ENCODE data around the gene CPM.

Gene CPM

DNA sequence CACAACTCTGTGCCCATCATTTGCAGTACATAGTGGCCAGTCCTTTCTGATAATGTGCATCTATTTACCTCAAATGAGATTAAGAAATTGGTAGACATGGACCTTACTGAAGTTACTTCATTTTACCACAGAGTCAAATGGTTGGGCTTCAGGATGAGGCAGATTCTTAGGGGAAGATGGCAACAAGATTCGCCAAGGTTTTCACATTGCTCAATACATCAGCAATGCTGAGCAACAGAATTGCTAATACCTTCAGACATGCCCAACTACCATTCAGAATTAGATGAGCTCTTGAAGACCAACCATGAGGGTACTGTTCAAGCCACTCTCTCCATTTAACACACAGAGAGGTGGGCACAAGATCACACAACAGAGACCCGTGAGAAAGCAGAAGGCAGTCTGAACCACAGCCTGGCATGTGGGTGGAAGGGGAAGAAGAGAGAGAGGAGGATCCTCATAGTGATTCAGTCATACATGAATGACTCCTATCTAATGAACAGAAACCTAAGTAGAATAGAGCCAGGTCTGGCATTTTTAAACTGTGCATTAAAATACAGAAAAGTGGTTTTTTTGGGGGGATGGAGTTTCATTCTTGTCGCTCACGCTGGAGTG lies 28.5 kb downstream of the CPM start:
- no peak for DNase-seq (ENCODE audit: low spot score)

DNA sequence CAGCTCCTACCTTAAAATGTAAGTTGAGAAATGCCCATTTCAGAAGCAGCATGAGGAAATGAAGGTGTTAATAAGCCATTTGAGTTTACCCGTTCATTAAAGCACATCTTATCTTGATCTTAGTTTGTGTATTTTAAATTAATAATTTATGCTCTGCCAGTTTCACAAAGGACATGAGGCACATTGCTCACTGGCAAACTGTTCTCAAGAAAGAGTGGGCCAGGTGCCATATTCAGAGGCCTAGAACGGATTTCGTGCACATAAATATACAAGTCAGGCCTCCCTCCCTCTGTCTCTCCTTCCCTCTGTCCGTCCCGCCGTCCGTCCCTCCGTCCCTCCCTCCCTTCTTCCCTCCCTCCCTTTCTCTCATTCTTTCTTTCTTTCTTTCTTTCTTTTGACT lies 29.5 kb downstream of the CPM start:
- DNase-seq (ENCODE audit: low spot score), result no peak

DNA sequence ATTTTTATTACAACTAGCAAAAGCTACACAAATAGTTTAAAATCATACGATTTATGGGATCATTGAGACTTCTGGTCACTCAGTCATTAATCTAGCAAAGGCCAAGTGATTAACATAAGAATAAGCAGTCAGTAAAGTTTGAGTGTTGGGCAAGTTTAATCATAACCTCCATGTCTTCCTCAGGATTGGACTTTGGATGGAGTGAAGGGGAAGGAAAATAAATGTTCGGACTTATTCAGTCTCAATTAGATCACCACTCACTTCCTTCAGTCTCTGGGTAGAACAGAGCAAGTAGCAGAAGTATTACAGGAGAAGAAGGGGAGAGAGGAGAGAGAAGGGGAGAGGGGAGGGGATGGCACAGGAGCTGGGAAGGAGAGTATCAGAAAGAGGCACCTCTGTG lies 31.4 kb downstream of the CPM start:
- no peak for DNase-seq (ENCODE audit: low spot score)

DNA sequence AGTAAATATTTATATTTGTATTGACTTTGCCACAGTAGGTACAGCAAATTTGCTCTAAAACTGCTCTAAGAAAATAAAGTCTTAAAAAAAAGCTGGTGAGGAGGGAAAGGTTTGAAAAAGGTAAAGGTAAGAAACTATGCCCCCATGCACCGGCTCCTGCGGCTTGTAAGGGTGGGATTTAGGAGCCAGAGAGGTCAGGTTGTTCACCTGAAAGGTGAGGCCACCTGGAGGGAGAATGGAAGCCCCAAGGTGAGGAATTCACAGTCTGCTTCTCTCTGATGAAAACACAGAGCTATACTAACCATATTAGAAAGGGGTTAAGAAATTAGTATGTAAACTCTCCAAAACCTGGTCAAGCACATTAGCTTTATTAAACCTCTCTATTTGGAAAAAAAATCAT lies 31.8 kb downstream of the CPM start:
- no peak for DNase-seq (ENCODE audit: low spot score)

DNA sequence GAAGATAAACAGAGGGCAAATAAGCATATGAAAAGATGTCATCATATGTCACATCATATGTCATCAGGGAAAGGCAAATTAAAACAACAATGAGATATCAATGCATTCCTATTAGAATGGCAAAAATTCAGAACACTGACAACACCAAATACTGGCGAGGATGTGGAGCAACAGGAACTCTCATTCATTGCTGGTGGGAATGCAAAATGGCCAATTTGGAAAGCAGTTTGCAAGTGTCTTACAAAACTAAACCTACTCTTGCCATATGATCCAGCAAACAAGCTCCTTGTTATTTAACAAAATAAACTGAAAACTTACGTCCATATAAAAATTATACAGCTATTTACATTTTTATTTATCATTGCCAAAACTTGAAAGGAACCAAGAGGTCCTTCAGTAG lies 32.7 kb downstream of the CPM start:
- DNase-seq (ENCODE audit: low spot score), result no peak

DNA sequence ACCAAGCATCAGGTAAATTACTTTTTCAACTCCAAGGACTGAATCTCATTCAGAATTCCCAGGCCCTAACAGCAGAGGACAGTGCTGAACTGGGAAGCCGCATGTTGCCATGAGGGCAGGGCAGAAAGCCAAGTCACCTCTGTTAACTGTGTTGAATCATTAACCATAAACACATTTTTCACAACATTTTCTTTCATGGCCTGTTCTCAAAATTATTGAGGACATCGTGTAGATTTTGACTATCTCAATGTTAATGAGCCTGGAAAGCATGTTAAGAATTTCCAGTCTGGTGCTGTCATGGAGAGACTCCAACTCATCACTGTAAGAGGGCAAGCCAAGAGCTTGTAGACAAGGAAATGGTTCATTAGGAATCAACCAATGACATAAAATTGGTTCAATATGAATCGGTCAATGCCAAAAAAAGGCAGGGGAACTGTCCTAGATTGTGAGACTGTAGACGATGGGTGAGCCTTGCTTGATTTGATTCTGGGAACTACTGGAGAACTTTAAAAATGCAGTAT lies 33.7 kb downstream of the CPM start:
- DNase-seq (ENCODE audit: low spot score), result peak; percentile 36

DNA sequence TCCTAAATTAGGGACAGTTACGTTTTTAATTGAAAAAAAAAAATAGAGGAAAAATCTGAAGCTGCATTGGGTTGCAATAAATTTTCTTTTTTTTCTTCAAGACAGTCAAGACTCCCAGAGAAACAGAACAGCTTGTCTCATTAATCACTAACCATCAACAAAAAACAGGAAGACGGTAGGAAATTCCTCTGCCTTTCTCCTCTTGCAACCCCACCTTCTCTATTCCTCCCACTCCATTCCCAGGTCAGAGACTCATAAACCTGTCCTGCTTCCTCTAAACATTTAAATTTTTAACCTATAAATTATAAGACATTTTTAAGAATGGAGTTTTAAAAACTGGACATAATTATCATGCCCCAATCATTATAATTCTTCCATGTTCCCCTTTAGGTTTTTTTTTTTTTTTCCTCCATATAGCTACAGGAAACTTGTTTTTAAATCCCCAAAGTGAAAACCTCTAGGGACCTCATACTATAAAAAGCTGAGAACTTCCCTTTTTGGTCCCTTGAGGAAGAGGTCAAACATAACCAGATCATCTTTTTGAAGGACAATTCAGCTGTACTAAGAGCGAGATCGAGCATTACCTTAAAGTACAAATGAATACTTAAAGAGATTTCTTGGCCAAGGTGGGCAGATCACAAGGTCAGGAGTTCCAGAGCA lies 36.0 kb downstream of the CPM start:
- DNase-seq (ENCODE audit: low spot score), result no peak

DNA sequence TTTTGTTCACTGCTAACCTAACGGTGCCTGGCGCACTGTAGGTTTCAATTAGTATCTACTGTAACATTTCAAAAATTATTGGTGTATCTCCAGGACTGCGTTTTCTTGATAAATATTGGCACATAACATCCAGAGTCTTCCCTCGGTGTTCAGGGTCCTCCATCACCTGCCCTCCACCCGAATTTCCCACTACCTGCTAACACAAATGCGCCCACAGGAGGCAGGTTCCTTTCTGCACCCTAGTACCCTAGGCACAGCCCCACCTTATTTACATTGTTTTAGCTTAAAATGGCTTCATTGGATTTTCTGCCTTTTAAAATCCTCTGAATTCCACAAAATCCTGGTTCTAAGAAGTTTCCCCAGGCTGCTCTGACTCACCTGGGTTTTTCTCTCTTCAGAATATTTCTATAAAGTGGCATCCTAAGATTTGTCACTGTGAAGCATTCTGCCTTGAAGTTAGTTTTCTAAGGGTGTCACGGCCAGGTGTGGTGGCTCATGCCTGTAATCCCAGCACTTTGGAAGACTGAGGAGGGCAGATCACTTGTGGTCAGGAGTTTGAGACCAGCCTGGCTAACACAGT lies 38.6 kb downstream of the CPM start:
- DNase-seq (ENCODE audit: low spot score), result no peak

DNA sequence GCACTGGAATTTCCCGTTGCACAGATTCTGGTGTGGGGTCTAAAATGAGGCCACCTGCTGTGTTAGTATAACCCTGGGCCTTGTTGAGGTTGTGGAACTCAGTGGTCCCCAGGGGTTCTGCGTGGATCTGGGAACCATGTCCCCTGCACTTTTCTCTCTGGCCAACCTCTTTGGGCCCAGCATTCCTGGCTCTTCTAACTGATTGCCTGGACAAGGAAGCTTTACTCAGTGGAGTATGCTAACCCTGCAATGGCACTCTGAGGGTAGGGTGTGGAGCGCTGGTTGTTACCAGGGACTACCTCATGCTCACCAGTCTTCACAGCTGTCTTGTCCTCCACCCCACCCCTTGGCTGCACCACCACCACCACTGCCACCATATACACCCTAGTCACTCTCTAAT lies 39.2 kb downstream of the CPM start:
- no peak for DNase-seq (ENCODE audit: low spot score)

DNA sequence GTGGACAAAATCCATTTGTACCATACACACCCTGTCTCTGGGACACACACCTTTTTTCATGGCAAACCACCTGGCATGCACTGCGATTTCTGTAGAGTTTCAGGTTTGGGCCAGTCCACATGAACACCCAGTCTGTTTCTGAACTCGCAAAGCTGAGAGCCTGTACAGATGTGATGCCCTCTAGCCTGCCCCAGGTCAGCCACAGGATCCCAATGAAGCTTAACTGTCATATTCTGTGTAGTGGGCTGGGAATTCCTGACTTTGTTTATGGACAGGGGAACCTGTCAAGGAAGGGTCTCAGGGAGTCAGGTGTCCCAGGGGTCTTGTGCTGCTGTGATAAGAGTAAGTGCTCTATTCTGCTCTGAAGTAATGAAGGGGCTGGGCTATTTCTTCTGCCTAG lies 39.8 kb downstream of the CPM start:
- no peak for DNase-seq (ENCODE audit: low spot score)

DNA sequence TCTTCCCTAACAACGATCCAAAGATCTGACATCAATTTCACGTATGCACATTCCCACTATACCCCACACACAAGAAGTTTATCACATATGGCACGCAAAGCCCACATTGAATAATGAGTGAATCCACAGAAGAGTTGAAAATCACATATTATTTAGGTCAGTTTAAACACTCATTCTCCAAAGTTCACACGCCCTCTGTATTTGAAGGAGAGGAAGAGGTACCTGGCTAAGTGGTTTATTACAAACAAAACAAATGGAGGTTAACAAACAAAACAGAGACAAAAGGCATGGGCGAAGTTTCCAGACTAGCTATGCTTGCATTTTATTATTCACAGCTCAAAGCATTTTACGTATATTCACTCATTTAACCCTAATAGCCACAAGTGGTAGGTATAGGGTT lies 41.8 kb downstream of the CPM start:
- DNase-seq (ENCODE audit: low spot score), result no peak

DNA sequence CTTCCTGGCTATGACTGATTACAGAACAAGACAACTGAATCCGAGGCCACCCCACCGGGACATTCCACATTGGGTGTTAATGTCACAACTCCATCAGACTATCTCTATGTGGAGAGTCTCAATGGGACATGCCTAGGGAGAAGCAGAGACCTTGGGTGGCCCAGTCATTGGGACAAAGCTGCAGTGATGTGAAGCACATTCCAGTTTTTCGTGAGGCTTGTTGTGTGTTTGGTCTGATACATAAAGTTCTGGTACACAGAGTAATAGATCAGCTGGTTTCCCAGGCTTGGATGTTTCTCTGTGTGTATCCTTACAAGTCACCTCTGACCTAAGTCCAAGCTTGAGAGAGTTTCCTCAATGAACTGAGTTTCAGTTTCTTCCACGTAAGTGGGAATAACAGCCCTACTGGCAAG lies 42.3 kb downstream of the CPM start:
- no peak for DNase-seq (ENCODE audit: low spot score)

DNA sequence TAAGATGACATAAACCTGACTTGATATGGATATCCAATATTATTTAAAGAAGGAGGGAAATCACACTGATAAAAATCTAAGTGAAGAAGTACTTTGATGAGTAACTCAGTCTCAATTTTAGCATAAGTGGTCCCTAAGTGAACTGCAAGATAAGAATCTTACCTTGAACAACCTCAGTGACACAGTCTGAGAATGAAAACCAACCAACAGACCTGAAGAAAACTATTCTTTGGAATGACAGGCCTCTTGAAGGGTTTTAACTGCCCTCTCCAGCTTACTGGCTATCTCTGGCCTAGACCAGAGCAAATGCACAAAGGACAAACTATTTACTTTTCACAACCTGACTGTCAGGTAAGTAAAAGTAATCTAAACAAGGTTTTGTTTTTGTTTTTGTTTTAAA lies 44.7 kb downstream of the CPM start:
- DNase-seq (ENCODE audit: low spot score), result no peak

DNA sequence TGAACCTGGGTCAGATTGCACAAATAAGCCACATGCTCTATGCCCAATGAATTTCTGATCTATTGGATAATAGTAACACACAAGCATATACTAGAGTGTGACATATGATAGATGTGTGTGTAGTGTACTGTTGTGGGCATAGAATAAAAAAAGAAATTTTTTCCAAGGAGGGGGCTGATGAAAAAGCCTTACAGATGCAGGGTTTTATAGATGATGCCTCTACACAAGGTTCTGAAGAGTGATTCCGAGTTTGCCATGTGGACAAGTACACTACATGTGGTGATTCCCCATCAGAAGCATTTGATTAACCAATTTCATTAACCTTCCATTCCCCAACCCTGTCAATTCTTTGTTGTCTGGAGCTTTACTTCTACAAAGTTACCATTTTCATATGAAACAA lies 45.3 kb downstream of the CPM start:
- no peak for DNase-seq (ENCODE audit: low spot score)

DNA sequence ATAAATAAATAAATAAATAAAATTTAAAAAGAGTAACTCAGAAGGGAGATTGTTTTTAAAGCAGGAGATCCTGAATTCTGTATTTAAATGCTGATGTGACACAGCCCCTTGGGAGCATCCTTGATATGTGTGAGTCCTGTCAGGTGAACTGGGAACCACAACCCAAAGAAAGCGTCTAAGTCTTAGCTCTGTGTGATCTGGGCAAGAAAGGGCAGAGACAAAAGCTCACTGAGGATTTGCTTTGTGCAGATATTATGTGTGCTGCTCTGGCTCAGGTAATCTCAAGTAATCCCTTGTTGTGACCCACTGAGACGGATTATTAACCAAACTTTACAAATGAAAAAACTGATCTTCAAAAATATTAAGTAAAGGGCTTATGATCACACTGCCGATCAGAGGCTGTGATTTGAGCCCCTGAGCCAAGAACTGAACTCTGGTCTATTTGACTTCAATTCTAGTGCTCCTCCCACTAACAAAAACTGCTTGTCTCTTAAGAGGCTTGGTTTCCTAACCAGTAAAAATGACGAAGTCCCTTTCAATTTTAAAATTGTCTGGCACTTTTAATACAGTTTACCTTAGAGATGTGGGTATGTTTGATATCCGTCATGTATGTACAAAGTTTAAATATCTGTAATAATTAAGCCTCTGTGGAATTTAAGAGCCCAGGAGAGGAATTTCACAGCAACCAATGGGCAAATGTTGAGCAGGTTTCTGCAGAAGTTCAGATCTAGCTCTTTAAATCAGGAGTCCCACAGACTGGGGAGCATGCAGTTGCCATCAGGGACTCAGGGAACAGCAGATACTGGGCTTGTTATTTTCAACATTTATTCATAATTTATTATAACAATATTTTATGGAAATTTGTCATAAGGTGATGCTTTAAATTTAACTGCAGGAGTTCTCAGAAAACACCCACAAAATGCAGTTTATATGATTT lies 46.1 kb downstream of the CPM start:
- DNase-seq (ENCODE audit: low spot score), result no peak

DNA sequence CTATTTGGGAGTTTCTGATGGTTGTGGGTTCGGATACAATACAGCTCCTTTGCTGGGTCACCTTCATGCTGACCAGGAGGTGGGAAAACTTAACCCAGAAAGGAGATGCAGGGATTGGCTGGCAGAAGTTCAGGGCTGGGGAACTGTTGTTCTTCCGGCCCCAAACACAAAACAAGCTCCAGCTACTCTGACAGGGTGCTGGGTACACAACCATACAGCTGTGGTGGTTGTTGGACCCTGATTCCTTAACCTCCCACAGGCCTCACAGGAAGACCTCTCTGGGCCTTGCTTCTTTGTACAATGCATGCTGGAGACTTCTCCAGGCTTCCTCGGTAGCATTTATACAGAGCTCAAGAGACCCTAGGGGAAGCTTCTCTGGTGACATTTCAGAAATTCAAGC lies 47.6 kb downstream of the CPM start:
- DNase-seq (ENCODE audit: low spot score), result no peak

DNA sequence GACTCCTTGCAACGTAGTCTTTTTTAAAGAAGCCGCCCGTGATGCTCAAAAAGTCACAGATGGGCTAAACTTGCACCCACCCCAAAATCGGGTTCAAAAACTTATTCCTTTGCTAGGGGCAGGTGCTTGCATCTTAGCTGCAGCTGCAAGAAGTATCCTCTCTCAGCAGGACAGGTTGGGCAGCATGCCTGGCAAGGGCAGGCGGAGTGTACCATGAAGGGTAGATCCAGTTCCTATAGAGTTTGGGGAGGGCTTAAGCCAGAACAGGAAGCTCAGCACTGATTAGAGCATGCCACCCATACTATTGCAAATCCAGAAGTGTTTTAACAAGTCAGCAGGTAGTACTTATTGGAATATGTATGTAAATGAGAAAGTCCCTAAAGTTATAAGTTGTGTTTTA lies 48.7 kb downstream of the CPM start:
- DNase-seq (ENCODE audit: low spot score), result no peak

DNA sequence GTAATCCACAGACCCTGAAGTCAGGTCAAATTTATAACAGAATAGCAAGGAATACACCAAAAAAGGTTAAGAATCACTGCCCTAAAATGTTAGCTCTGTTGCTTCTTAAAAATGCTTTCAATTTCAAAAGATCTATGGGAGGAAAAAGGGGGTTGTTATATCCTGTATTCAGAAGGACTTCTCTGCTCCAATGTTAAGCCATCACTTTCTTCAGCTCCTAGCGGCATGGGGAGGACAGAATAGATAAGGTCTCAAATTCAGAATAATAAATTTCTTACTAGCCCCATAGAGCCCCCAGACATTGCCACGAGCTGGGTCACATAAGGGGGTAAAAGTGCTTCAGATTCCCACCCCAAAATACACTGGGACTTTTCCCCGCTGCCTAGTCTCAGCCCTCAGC lies 49.8 kb downstream of the CPM start:
- DNase-seq (ENCODE audit: low spot score), result no peak

DNA sequence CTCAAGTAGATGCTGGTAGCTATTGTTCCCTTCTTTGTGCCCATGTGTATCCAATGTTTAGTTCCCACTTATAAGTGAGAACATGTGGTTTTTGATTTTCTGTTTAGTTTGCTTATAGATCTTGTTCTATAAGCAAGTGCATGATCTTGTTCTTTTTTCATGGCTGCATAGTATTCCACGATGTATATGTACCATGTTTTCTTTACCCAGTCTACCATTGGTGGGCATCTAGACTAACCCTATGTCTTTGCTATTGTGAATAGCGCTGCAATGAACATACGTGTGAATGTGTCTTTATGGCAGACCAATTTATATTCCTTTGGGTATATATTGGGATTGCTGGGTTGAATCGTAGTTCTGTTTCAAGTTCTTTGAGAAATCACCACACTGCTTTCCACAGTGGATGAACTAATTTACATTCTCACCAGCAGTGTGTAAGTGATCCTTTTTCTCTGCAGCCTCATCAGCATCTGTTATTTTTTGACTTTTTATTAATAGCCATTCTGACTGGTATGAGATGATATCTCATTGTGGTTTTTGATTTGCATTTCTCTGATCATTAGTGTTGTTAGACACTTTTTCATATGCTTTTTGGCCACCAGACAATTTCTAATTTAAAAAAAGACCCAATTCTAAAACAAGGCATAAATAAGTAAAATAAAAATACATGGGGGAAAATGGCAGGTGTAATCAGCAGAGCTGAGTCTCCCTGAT lies 50.6 kb downstream of the CPM start:
- no peak for DNase-seq (ENCODE audit: low spot score)

DNA sequence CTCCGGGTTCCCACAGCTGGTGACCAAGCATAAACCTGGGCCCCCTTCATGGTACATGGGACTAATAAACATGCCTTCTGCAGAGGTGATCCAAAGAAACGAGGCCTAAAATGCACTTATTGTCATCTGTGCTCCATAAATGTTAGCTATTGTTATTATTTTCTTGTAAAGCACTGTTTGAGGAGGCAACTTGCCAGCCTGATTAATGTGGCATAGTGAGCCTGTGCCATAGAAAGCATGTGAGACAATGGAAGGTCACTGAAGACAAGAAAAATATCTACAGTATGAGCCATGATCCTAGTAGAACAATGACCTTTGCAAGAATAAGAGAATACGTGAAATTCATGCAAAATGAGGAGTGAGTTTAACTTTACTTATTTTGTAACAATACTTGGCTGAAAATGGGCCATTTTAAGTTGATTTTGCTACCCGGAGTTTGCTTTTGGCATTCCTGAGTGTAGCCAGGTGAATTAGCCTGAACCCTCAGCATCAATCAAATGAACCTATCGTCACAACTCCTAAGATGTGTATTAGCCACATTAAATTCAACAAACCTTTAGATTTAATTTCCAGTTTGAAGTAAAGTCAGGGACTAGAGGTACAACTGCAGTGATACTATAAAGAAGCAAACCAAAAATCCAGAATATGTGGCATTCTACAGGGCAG lies 52.2 kb downstream of the CPM start:
- DNase-seq (ENCODE audit: low spot score), result no peak

DNA sequence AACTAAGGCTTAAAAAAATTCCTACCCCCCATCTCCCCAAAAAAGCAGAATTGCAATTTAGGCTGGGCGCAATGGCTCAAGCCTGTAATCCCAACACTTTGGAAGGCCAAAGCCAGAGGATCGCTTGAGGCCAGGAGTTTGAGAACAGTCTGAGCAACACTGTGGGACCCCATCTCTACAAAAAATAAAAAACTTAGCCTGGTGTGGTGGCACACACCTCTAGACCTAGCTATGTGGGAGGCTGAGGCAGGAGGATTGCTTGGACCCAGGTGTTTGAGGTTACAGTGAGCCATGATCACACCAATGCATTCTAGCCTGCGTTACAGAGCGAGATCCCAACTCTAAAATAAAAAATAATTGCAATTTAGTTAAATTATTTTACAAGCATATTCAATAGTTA lies 54.1 kb downstream of the CPM start:
- no peak for DNase-seq (ENCODE audit: low spot score)

Data from HuH-7 (cell line).